Stimulated activated naive CD8-positive, alpha-beta T cell treated with anti-CD3 and anti-CD28 coated beads, Interleukin-15, amount 100 ng/mL, for 72 hours (primary cell): Measurements from ENCODE around the gene ASTN2.

Experiments used
- ATAC-seq: fragments of 150-1000 bp; cut with Tn5 transposase; 2 replicates; pipeline ENCODE4 v1.10.0; 2021; ENCODE audit warnings: mild to moderate bottlenecking, moderate library complexity
- DNase-seq, 2 donors: peaks; one replicate each; pipeline ENCODE4 v3.0.0; 2021 to 2022
- H3K27ac Mint-ChIP-seq, 2 donors: one replicate each; pipeline ENCODE4 v1.8.0; 2022; ENCODE audit warnings: mild to moderate bottlenecking in 2 of 2, mixed read lengths in 2 of 2, moderate library complexity in 2 of 2
- H3K27me3 Mint-ChIP-seq: one replicate; pipeline ENCODE4 v1.8.0; 2022; ENCODE audit warnings: mixed read lengths
- H3K4me1 Mint-ChIP-seq: one replicate; pipeline ENCODE4 v1.8.0; 2022; ENCODE audit warnings: mild to moderate bottlenecking, mixed read lengths
- H3K4me3 Mint-ChIP-seq, 2 donors: one replicate each; pipeline ENCODE4 v1.8.0; 2022; ENCODE audit warnings: mild to moderate bottlenecking in 2 of 2, mixed read lengths in 2 of 2, moderate library complexity in 1 of 2
- H3K9me3 Mint-ChIP-seq, 2 donors: one replicate each; pipeline ENCODE4 v1.8.0; 2022; ENCODE audit warnings: mixed read lengths in 2 of 2

The ASTN2 gene, protein sequence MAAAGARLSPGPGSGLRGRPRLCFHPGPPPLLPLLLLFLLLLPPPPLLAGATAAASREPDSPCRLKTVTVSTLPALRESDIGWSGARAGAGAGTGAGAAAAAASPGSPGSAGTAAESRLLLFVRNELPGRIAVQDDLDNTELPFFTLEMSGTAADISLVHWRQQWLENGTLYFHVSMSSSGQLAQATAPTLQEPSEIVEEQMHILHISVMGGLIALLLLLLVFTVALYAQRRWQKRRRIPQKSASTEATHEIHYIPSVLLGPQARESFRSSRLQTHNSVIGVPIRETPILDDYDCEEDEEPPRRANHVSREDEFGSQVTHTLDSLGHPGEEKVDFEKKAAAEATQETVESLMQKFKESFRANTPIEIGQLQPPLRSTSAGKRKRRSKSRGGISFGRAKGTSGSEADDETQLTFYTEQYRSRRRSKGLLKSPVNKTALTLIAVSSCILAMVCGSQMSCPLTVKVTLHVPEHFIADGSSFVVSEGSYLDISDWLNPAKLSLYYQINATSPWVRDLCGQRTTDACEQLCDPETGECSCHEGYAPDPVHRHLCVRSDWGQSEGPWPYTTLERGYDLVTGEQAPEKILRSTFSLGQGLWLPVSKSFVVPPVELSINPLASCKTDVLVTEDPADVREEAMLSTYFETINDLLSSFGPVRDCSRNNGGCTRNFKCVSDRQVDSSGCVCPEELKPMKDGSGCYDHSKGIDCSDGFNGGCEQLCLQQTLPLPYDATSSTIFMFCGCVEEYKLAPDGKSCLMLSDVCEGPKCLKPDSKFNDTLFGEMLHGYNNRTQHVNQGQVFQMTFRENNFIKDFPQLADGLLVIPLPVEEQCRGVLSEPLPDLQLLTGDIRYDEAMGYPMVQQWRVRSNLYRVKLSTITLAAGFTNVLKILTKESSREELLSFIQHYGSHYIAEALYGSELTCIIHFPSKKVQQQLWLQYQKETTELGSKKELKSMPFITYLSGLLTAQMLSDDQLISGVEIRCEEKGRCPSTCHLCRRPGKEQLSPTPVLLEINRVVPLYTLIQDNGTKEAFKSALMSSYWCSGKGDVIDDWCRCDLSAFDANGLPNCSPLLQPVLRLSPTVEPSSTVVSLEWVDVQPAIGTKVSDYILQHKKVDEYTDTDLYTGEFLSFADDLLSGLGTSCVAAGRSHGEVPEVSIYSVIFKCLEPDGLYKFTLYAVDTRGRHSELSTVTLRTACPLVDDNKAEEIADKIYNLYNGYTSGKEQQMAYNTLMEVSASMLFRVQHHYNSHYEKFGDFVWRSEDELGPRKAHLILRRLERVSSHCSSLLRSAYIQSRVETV (N-terminal part only)

GRCh38 chr9:117414906-117415331 lies at the start of gene ASTN2:
Gene ASTN2, minus strand, starts transcription at chr9:117415057. Its CDS starts 119 bp downstream, at chr9:117414938.
- Mint-ChIP-seq H3K27me3 (peaks cover 42% of the 10 kb centered on the region), H3K4me3 (peak within 1 kb of the TSS in 1 of 2 donors; percentile 36), H3K27ac (no peak within 1 kb of the TSS), H3K4me1 (peaks cover 6% of the 10 kb centered on the region), H3K9me3 (peaks cover 0 to 5% of the 10 kb centered on the region in 2 donors)
- no peak for DNase-seq
- ATAC-seq, result no peak

GRCh38 chr9:117462861-117463260 lies 48.0 kb upstream of the ASTN2 start:
- no peak overlapping the region for H3K4me3 Mint-ChIP-seq
- peaks cover 5% of the 10 kb centered on the region in 2 donors for H3K9me3 Mint-ChIP-seq
- no peak for ATAC-seq

GRCh38 chr9:117461386-117461785 lies 46.5 kb upstream of the ASTN2 start:
- DNase-seq (no peak), ATAC-seq (no peak)
- Mint-ChIP-seq H3K4me1 (no peaks in the 10 kb centered on the region), H3K27ac (no peak overlapping the region), H3K4me3 (no peak overlapping the region), H3K27me3 (no peaks in the 10 kb centered on the region), H3K9me3 (peaks cover 5% of the 10 kb centered on the region in 2 donors)

More at GRCh38 chr9:117462861-117463260, 48.0 kb upstream of the ASTN2 start:
- Mint-ChIP-seq H3K27me3 (no peaks in the 10 kb centered on the region), H3K27ac (no peak overlapping the region), H3K4me1 (no peaks in the 10 kb centered on the region)
- DNase-seq, result no peak

DNA sequence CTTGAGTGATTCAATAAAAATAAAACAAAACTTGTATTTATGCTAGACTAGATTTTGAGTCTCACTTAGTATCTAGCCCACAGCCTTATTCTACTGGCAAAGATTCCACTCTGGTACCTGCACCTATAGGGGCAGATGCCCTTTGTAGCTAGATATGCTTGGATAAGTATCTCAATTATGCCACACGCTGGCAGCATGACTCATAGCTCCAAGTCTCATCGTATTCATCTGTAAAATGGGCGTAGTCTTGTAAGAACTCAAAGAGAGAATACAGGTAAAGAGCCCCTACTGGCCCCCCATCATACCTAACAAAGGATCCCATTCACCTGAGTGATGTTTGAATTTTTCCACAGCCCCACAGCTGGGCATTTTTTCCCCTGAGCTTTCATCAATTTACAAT lies 45.9 kb upstream of the ASTN2 start:
- H3K27ac Mint-ChIP-seq, result no peak overlapping the region
- peaks cover 5% of the 10 kb centered on the region in 2 donors for H3K9me3 Mint-ChIP-seq
- DNase-seq (no peak), ATAC-seq (no peak)
- no peaks in the 10 kb centered on the region for H3K27me3 Mint-ChIP-seq
- no peak overlapping the region for H3K4me3 Mint-ChIP-seq
- H3K4me1 Mint-ChIP-seq, result no peaks in the 10 kb centered on the region

DNA sequence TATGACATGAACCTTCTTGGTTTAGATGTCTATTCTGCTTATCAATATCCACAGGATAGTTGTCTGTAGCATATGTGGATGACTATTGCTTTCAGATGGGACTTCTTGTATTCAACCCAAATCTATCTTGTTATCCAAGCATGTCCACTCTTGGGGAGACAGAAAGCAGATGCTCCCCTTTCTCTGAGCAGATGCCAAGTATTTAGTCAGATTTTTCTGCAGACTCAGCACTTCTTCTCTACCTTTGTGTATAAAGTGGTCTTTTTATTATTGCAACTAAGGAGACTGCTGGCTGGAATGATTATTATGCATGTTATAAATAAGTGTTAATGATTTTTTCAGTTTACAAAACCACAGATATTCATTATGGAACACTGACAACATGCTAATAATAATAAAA lies 45.1 kb upstream of the ASTN2 start:
- H3K9me3 Mint-ChIP-seq, result peaks cover 5% of the 10 kb centered on the region in 2 donors
- no peak for ATAC-seq
- H3K27me3 Mint-ChIP-seq, result no peaks in the 10 kb centered on the region
- H3K4me3 Mint-ChIP-seq, result no peak overlapping the region
- no peaks in the 10 kb centered on the region for H3K4me1 Mint-ChIP-seq
- H3K27ac Mint-ChIP-seq, result no peak overlapping the region
- no peak for DNase-seq

DNA sequence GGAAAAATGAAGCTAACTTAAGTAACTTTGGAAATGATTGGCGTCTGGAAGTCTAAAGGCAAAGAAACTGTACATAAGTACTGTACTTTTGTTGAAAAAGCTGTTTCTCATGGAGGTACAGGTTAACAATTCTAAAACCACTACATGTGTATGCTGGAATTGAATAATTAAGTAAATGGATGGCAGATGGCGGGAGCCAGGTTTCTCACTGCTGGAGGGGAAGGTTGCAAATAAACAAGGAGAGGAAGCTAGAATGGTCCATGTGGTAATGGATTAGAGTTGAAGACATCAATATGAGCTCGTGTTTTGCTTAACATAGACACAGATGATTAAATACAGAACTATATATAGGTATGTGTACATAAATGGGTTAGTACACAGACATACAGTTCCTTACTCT lies 43.2 kb upstream of the ASTN2 start:
- Mint-ChIP-seq H3K27me3 (no peaks in the 10 kb centered on the region), H3K4me1 (no peaks in the 10 kb centered on the region), H3K27ac (no peak overlapping the region), H3K4me3 (no peak overlapping the region), H3K9me3 (peaks cover 0 to 5% of the 10 kb centered on the region in 2 donors)
- DNase-seq (no peak), ATAC-seq (no peak)

DNA sequence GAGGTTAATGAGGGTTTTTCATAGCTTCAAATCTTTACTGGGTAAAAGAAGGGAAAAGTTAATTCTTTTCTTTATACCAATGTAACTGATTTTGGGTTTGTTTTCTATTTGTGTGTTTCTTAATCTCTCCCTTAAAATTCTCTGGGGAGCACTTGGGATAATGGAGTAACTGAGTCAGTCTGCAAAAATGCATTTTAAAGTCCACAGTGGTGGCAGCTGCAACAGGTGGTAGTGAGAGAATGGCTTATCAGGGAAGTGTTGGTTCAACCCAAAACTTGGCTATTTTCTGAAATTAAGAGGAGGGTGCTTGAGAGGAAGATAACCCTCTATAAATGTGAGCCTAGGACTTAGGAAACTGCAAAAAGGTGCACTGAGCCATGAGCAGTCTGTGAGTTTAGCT lies 39.9 kb upstream of the ASTN2 start:
- Mint-ChIP-seq H3K27me3 (no peaks in the 10 kb centered on the region), H3K4me1 (no peaks in the 10 kb centered on the region), H3K9me3 (no peaks in the 10 kb centered on the region), H3K27ac (no peak overlapping the region), H3K4me3 (no peak overlapping the region)
- no peak for DNase-seq
- no peak for ATAC-seq

DNA sequence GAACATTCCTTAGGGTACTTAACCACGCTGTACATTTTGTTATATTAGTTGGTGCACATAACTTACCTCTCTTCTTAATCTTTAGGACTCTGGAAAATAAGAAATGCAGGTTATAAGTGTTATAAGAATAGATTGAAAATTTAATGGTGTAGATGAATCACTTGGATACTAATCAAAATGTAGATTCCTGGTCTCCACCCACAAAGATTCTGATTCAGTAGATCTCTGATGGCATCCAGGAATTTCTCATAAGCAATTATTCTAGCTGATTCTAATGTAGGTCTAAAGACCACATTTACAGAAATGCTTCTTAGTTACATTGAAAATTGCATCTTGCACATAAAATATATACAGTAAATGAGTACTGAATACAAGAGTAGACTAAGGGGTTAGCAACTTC lies 38.9 kb upstream of the ASTN2 start:
- H3K9me3 Mint-ChIP-seq, result no peaks in the 10 kb centered on the region
- ATAC-seq, result no peak
- no peak for DNase-seq
- H3K4me1 Mint-ChIP-seq, result no peaks in the 10 kb centered on the region
- H3K27ac Mint-ChIP-seq, result no peak overlapping the region
- no peak overlapping the region for H3K4me3 Mint-ChIP-seq
- H3K27me3 Mint-ChIP-seq, result no peaks in the 10 kb centered on the region

- no peaks in the 10 kb centered on the region for H3K27me3 Mint-ChIP-seq
- ATAC-seq (no peak), DNase-seq (no peak)
- no peak overlapping the region for H3K4me3 Mint-ChIP-seq
- H3K9me3 Mint-ChIP-seq, result no peaks in the 10 kb centered on the region
- H3K4me1 Mint-ChIP-seq, result no peaks in the 10 kb centered on the region
- H3K27ac Mint-ChIP-seq, result no peak overlapping the region
Measured at GRCh38 chr9:117451311-117451710, 36.5 kb upstream of the ASTN2 start.

GRCh38 chr9:117448066-117448465 lies 33.2 kb upstream of the ASTN2 start:
- H3K4me1 Mint-ChIP-seq, result no peaks in the 10 kb centered on the region
- H3K9me3 Mint-ChIP-seq, result no peaks in the 10 kb centered on the region
- DNase-seq (no peak), ATAC-seq (no peak)
- no peaks in the 10 kb centered on the region for H3K27me3 Mint-ChIP-seq
- H3K4me3 Mint-ChIP-seq, result no peak overlapping the region
- no peak overlapping the region for H3K27ac Mint-ChIP-seq

DNA sequence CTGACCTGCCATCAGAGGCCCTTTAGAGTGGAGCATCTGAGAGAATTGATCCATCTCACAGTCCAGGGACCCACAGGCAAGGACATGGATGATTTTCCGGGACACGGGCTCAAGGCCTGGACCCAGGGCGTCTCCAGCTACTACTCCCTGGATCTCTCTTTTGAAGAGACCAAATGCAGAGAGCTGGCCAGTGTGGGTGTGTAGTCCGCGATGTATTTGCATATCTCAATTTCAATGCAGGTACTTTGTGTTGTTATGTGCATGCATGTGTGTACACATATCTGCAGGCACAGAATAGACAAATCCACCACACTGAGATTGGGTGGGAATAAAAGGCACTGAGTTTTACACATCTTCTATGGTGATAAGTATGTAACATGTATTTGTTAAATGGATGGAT lies 30.8 kb upstream of the ASTN2 start:
- no peak for ATAC-seq
- Mint-ChIP-seq H3K4me3 (no peak overlapping the region), H3K27ac (no peak overlapping the region), H3K4me1 (no peaks in the 10 kb centered on the region), H3K9me3 (no peaks in the 10 kb centered on the region), H3K27me3 (peaks cover 8% of the 10 kb centered on the region)
- DNase-seq, result no peak

DNA sequence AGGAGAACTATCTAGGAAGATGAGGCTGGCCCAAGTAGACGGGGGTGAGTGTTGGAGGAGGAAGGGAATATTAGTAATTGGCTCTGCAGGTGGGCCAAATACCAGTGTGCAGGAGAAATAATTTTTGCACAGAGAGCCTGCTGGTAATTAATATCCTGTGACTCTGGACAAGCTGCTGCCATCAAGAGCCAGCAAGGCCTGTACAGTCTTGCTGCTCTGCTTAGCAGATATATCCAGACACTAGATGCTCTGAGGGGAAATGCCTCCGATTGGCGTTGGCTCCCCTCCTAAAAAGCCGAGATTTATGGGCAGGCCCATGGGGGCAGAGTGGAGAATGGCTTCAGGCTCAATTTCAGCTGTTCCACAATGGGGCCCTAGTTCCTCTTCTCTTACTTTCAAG lies 29.6 kb upstream of the ASTN2 start:
- no peak overlapping the region for H3K27ac Mint-ChIP-seq
- no peak overlapping the region for H3K4me3 Mint-ChIP-seq

GRCh38 chr9:117437283-117437682 lies 22.4 kb upstream of the ASTN2 start:
- no peak overlapping the region for H3K27ac Mint-ChIP-seq
- H3K4me1 Mint-ChIP-seq, result no peaks in the 10 kb centered on the region
- peaks cover 8% of the 10 kb centered on the region for H3K27me3 Mint-ChIP-seq
- peaks cover 0 to 9% of the 10 kb centered on the region in 2 donors for H3K9me3 Mint-ChIP-seq
- no peak overlapping the region for H3K4me3 Mint-ChIP-seq
- ATAC-seq (no peak), DNase-seq (no peak)

More for the DNA sequence above, 29.6 kb upstream of the ASTN2 start:
- no peak for DNase-seq
- peaks cover 8% of the 10 kb centered on the region for H3K27me3 Mint-ChIP-seq
- no peaks in the 10 kb centered on the region for H3K4me1 Mint-ChIP-seq
- no peaks in the 10 kb centered on the region for H3K9me3 Mint-ChIP-seq
- ATAC-seq, result no peak

DNA sequence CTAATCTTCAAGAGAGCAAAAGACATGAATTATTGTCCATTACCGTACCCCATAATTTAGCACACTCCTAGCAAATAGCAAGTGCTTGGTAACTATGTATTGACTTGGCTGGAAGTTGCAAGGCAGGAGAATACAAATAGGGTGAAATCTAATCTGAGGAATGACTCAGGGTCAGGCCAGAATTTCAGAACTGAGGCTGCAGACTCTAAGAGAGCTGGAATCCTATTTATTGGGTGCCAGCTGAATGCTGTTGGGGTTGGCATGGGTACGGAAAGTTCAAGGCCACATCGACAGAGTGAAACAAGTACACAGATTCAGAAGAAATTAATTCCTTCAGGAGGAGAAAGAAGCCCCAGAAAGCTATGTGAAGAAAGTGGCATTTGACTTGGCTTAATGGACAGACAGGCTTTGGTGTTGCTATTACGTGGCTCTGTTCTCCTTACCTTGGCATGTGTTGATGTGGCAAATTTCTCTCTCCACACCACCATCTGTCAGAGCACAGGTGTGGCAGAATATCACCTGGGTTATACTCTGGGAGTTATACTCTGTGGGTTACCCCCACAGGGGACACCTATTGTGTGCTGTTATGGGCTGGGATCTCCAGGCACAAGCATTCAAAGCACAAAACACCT lies 20.9 kb upstream of the ASTN2 start:
- DNase-seq (no peak), ATAC-seq (no peak)
- Mint-ChIP-seq H3K27ac (no peak overlapping the region), H3K9me3 (peaks cover 0 to 22% of the 10 kb centered on the region in 2 donors), H3K27me3 (no peaks in the 10 kb centered on the region), H3K4me3 (no peak overlapping the region), H3K4me1 (no peaks in the 10 kb centered on the region)

DNA sequence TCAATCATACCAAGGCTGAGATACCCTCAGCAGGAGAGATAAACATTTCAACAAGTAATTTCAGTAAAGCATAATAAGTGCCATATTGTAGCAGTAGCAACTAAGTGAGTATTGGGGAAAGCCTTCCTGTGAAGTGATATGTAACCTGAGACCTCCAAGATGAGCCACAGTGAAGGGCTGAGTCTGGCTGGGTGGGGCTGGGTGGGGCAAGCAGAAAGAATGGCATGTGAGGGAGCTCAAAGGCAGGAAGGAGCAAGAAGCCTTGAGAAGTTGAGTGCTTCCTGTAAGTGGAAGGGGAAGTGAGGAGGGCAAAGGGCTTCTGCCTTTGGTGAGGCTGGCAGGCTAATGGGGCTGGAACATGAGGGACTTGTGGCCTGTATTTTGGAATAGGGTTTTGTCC lies 19.7 kb upstream of the ASTN2 start:
- Mint-ChIP-seq H3K27me3 (no peaks in the 10 kb centered on the region), H3K4me3 (no peak overlapping the region), H3K9me3 (peaks cover 0 to 24% of the 10 kb centered on the region in 2 donors), H3K27ac (no peak overlapping the region), H3K4me1 (no peaks in the 10 kb centered on the region)
- DNase-seq (no peak), ATAC-seq (no peak)
